Keratinocyte (primary cell): Measurements from ENCODE around the gene RAI1. TPM values are rescaled to one million over a fixed set of nuclear protein-coding genes. Genes with fewer than 3 reads are reported as not detected.
A peak's percentile ranks its signal among the peaks of the same experiment; 100 is the strongest.

Source experiments
- DNase-seq: peaks from one replicate; pipeline ENCODE4 v3.0.0-alpha.2; 2011; ENCODE audit warnings: low read depth, missing footprints, low spot score
- FAIRE-seq: peaks from 2 replicates; lab custom pipeline; 2011; peaks lifted over from hg19 to GRCh38; lab: Jason Lieb, UNC
- H2AFZ ChIP-seq: 2 replicates; pipeline ENCODE4 v1.6.0; 2012; ENCODE audit warnings: low read length, control low read depth, inconsistent platforms; ENCODE audit not compliant: control insufficient read depth
- H3K27ac ChIP-seq: 2 replicates; pipeline ENCODE4 v1.5.1; 2011; ENCODE audit warnings: low read length; ENCODE audit not compliant: control insufficient read depth, insufficient read depth
- H3K27me3 ChIP-seq: 3 replicates; pipeline ENCODE4 v1.6.0; 2011; ENCODE audit warnings: low read length; ENCODE audit not compliant: control insufficient read depth, insufficient read depth; ENCODE audit errors: extremely low read depth
- H3K36me3 ChIP-seq, 2 experiments: 2 replicates in 1 of 2; 3 replicates in 1 of 2; pipeline ENCODE4 v1.5.1; 2011; ENCODE audit warnings: low read length in 2 of 2, mild to moderate bottlenecking in 1 of 2; ENCODE audit not compliant: control insufficient read depth in 2 of 2, insufficient read depth in 2 of 2; ENCODE audit errors: extremely low read depth in 1 of 2
- H3K4me1 ChIP-seq: 3 replicates; pipeline ENCODE4 v1.5.1; 2011; ENCODE audit warnings: low read length; ENCODE audit not compliant: control insufficient read depth, insufficient read depth; ENCODE audit errors: extremely low read depth
- H3K4me2 ChIP-seq: 3 replicates; pipeline ENCODE4 v1.6.0; 2011; ENCODE audit warnings: low read depth, low read length; ENCODE audit not compliant: control insufficient read depth, insufficient read depth; ENCODE audit errors: extremely low read depth
- H3K4me3 ChIP-seq, 3 experiments: fragments of 200-600 bp in 1 of 3; sonication (generic) in 1 of 3; 2 replicates in 2 of 3; 3 replicates in 1 of 3; pipeline ENCODE4 v1.5.1; 2011 to 2016; ENCODE audit warnings: low read length in 3 of 3, mild to moderate bottlenecking in 3 of 3, control low read depth in 2 of 3, inconsistent platforms in 1 of 3, low read depth in 1 of 3, mixed read lengths in 1 of 3, mixed run types in 1 of 3, moderate library complexity in 1 of 3; ENCODE audit not compliant: control insufficient read depth in 2 of 3, insufficient read depth in 2 of 3; ENCODE audit errors: extremely low read depth in 1 of 3
- H3K79me2 ChIP-seq: 2 replicates; pipeline ENCODE4 v1.6.0; 2012; ENCODE audit warnings: low read length; ENCODE audit not compliant: control insufficient read depth, insufficient read depth
- H3K9ac ChIP-seq: 3 replicates; pipeline ENCODE4 v1.6.0; 2011; ENCODE audit warnings: low read length; ENCODE audit not compliant: control insufficient read depth, insufficient read depth; ENCODE audit errors: extremely low read depth
- H3K9me1 ChIP-seq: 3 replicates; pipeline ENCODE4 v1.6.0; 2011; ENCODE audit warnings: low read length; ENCODE audit not compliant: control insufficient read depth, insufficient read depth; ENCODE audit errors: extremely low read depth
- H3K9me3 ChIP-seq: 2 replicates; pipeline ENCODE4 v1.5.1; 2012; ENCODE audit warnings: low read depth, low read length; ENCODE audit not compliant: control insufficient read depth
- H4K20me1 ChIP-seq: 3 replicates; pipeline ENCODE4 v1.6.0; 2011; ENCODE audit warnings: low read length; ENCODE audit not compliant: control insufficient read depth, insufficient read depth; ENCODE audit errors: extremely low read depth
- EZH2 ChIP-seq: IDR thresholded peaks from one replicate; pipeline ENCODE4 v1.6.1; 2012; ENCODE audit warnings: inconsistent platforms, mild to moderate bottlenecking, low read length, moderate library complexity
- dilution Hi-C: fragments of 300-500 bp; cut with MboI; formaldehyde crosslinking; loops from one replicate; pipeline ENCODE4 v1.7.0; 2020; ENCODE audit warnings: low sequenced_read_pairs; ENCODE audit not compliant: extremely low pct_ligation_motif_present
- polyA plus RNA-seq, 5 experiments: library from polyadenylated mRNA; depleted of rRNA in 3 of 5; stranded (reverse) in 3 of 5; stranded (forward) in 1 of 5; unstranded in 1 of 5; fragments of >200 nt; gene quantifications; 1 replicate in 1 of 5; 2 replicates in 3 of 5; 3 replicates in 1 of 5; pipeline versions ENCODE4 v1.2.1 to v1.2.3, GENCODE V29; 2011 to 2012; ENCODE audit warnings: missing spikeins in 2 of 5, low read depth in 1 of 5, low replicate concordance in 1 of 5
- TF ChIP-seq, protein P1 (sequence below), 3 experiments: IDR thresholded peaks in 1 of 3; conservative IDR thresholded peaks in 1 of 3; optimal IDR thresholded peaks in 1 of 3; 2 replicates in 2 of 3; 3 replicates in 1 of 3; pipeline versions ENCODE3 to v1.5.1; 2011; ENCODE audit warnings: low read length in 3 of 3, mild to moderate bottlenecking in 3 of 3, moderate library complexity in 2 of 3, control low read depth in 1 of 3, inconsistent platforms in 1 of 3; ENCODE audit not compliant: insufficient read depth in 2 of 3; ENCODE audit errors: extremely low read depth in 1 of 3

The RAI1 gene
- polyA plus RNA-seq, 1 donor (not counting 4 experiments of a cell fraction or from before 2014, with no cell fraction given), result 2.6 TPM

DNA sequence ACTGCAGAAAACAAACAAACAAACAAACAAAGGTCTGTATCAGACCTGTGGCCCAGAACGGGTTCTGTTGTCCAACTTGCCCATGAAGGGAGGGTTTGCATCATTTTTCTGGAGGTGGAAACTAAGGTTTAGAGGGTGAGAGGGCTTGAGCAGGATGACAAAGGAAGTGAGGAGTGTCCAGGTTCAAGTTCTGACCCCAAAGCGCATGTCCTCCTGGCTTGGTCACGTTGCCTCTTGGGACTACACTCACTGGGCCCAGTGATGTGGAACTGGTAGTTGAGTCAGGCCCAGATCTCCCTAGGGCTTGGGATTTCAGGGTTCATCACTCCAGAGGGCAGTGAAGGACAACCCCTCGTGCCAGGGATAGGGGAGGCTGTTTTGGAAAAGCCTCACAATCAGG, 153.7 kb downstream of the RAI1 start:
- peaks cover 54% of the 10 kb centered on the region for H3K4me1 ChIP-seq

GRCh38 chr17:17835415-17836249, 154.4 kb downstream of the RAI1 start:
- dilution Hi-C loops, result no loop called here
- TF ChIP-seq EZH2, result no peak
- TF ChIP-seq, protein P1, sequence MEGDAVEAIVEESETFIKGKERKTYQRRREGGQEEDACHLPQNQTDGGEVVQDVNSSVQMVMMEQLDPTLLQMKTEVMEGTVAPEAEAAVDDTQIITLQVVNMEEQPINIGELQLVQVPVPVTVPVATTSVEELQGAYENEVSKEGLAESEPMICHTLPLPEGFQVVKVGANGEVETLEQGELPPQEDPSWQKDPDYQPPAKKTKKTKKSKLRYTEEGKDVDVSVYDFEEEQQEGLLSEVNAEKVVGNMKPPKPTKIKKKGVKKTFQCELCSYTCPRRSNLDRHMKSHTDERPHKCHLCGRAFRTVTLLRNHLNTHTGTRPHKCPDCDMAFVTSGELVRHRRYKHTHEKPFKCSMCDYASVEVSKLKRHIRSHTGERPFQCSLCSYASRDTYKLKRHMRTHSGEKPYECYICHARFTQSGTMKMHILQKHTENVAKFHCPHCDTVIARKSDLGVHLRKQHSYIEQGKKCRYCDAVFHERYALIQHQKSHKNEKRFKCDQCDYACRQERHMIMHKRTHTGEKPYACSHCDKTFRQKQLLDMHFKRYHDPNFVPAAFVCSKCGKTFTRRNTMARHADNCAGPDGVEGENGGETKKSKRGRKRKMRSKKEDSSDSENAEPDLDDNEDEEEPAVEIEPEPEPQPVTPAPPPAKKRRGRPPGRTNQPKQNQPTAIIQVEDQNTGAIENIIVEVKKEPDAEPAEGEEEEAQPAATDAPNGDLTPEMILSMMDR (optimal IDR thresholded peaks at IDR 0.05 in 1 of 3, IDR thresholded peaks at IDR 0.05 in 1 of 3, conservative IDR thresholded peaks at IDR 0.05 in 1 of 3; ENCODE audit: extremely low read depth in 1 of 3, insufficient read depth in 2 of 3, low read length in 3 of 3), result no peak
- Histone ChIP-seq H3K4me2 (peak overlapping the region; percentile 87), H3K4me1 (peaks cover 54% of the 10 kb centered on the region), H3K9me3 (no peaks in the 10 kb centered on the region), H3K9ac (peak overlapping the region; percentile 96), H3K27me3 (no peaks in the 10 kb centered on the region), H2AFZ (no peak overlapping the region), H3K4me3 (peak overlapping the region; percentile 67 to 90 (median 78)), H3K27ac (peak overlapping the region; percentile 98), H4K20me1 (peaks cover 26% of the 10 kb centered on the region), H3K79me2 (peaks cover 58% of the 10 kb centered on the region), H3K36me3 (peaks cover 13 to 33% of the 10 kb centered on the region in 2 experiments), H3K9me1 (peaks cover 3% of the 10 kb centered on the region)
- FAIRE-seq (no peak), DNase-seq (no peak)

More for the DNA sequence above, 153.7 kb downstream of the RAI1 start:
- Histone ChIP-seq H3K27me3 (no peaks in the 10 kb centered on the region), H3K79me2 (peaks cover 64% of the 10 kb centered on the region), H3K36me3 (peaks cover 14 to 37% of the 10 kb centered on the region in 2 experiments), H3K9ac (peak overlapping the region; percentile 96), H2AFZ (no peak overlapping the region), H3K27ac (peak overlapping the region; percentile 98), H3K9me1 (peaks cover 3% of the 10 kb centered on the region), H4K20me1 (peaks cover 29% of the 10 kb centered on the region), H3K4me3 (peak overlapping the region; percentile 67 to 90 (median 78)), H3K4me2 (peak overlapping the region; percentile 87), H3K9me3 (no peaks in the 10 kb centered on the region)
- TF ChIP-seq EZH2, result no peak
- TF ChIP-seq, protein P1 (optimal IDR thresholded peaks at IDR 0.05 in 1 of 3, IDR thresholded peaks at IDR 0.05 in 1 of 3, conservative IDR thresholded peaks at IDR 0.05 in 1 of 3; ENCODE audit: extremely low read depth in 1 of 3, insufficient read depth in 2 of 3, low read length in 3 of 3), result no peak
- dilution Hi-C loops, result no loop called here
- no peak for FAIRE-seq
- no peak for DNase-seq
